ENCODE measurements around the gene GTPBP2. TPM values are rescaled to one million over a fixed set of nuclear protein-coding genes. Genes with fewer than 3 reads are reported as not detected.
A peak's percentile ranks its signal among the peaks of the same experiment; 100 is the strongest.

The GTPBP2 gene
- polyA plus RNA-seq (ENCODE audit: insufficient read length in 3 of 3): 10 to 100 TPM; 49.8 to 51.1 (median 50.1) TPM

- DNase-seq (ENCODE audit: low read depth in 3 of 3, low spot score in 2 of 3): peak in 2 of 3 donors; percentile 96 to 97
These were observed at the start of gene GTPBP2 for GRCh38 chr6:43629104-43629504. TSS of gene GTPBP2 (minus strand) at chr6:43629264. CDS start at chr6:43629162, 102 bp downstream.

- no peak for DNase-seq (ENCODE audit: low read depth in 3 of 3, low spot score in 2 of 3)
These were observed 49.3 kb upstream of the GTPBP2 start for GRCh38 chr6:43678341-43678740.

GRCh38 chr6:43677759-43678158, 48.7 kb upstream of the GTPBP2 start:
- no peak for DNase-seq (ENCODE audit: low read depth in 3 of 3, low spot score in 2 of 3)

GRCh38 chr6:43676962-43677606, 48.0 kb upstream of the GTPBP2 start:
- DNase-seq (ENCODE audit: low read depth in 3 of 3, low spot score in 2 of 3): no peak

GRCh38 chr6:43674921-43675320, 45.9 kb upstream of the GTPBP2 start:
- DNase-seq (ENCODE audit: low read depth in 3 of 3, low spot score in 2 of 3): no peak

- no peak for DNase-seq (ENCODE audit: low read depth in 3 of 3, low spot score in 2 of 3)
These were observed 45.2 kb upstream of the GTPBP2 start for GRCh38 chr6:43674291-43674690.

GRCh38 chr6:43673444-43674084, 44.5 kb upstream of the GTPBP2 start:
- peak in 2 of 3 donors; percentile 61 to 64 for DNase-seq (ENCODE audit: low read depth in 3 of 3, low spot score in 2 of 3)

GRCh38 chr6:43671801-43672690, 43.0 kb upstream of the GTPBP2 start:
- DNase-seq (ENCODE audit: low read depth in 3 of 3, low spot score in 2 of 3): no peak

GRCh38 chr6:43671011-43671800, 42.1 kb upstream of the GTPBP2 start:
- no peak for DNase-seq (ENCODE audit: low read depth in 3 of 3, low spot score in 2 of 3)

- DNase-seq (ENCODE audit: low read depth in 3 of 3, low spot score in 2 of 3): no peak
These were observed 41.5 kb upstream of the GTPBP2 start for GRCh38 chr6:43670623-43670986.

GRCh38 chr6:43669922-43670622, 41.0 kb upstream of the GTPBP2 start:
- DNase-seq (ENCODE audit: low read depth in 3 of 3, low spot score in 2 of 3): no peak

GRCh38 chr6:43669050-43669921, 40.2 kb upstream of the GTPBP2 start:
- DNase-seq (ENCODE audit: low read depth in 3 of 3, low spot score in 2 of 3): no peak

- DNase-seq (ENCODE audit: low read depth in 3 of 3, low spot score in 2 of 3): peak; percentile 67 to 81 (median 69)
These were observed 39.3 kb upstream of the GTPBP2 start for GRCh38 chr6:43668151-43669028.

- DNase-seq (ENCODE audit: low read depth in 3 of 3, low spot score in 2 of 3): peak in 2 of 3 donors; percentile 69 to 72
These were observed 38.4 kb upstream of the GTPBP2 start for GRCh38 chr6:43667245-43668150.

- no peak for DNase-seq (ENCODE audit: low read depth in 3 of 3, low spot score in 2 of 3)
These were observed 37.3 kb upstream of the GTPBP2 start for GRCh38 chr6:43666196-43666920.

GRCh38 chr6:43665376-43665775, 36.3 kb upstream of the GTPBP2 start:
- no peak for DNase-seq (ENCODE audit: low read depth in 3 of 3, low spot score in 2 of 3)

Measured in right renal cortex interstitium (tissue), 3 donors.